ENCODE data around the gene ABCF1.

ABCF1 gene

GRCh38 chr6:30626484-30627366, 55.5 kb downstream of the ABCF1 start, which contains the start of gene ATAT1:
Gene ATAT1, plus strand, starts transcription at chr6:30626874.
- TF ChIP-seq ZBTB7A (IDR thresholded peaks at IDR 0.05; ENCODE audit: low read depth) (peak; percentile 79), TCF12 (IDR thresholded peaks at IDR 0.05; ENCODE audit: low read depth) (0 out of 2 replicates have a peak, but pooled peaks have one; percentile 49), YY1 (IDR thresholded peaks at IDR 0.05; ENCODE audit: low read depth) (peak; percentile 59; the same call in 1 of the 2 replicates), CEBPB (IDR thresholded peaks at IDR 0.05) (no peak), FOXM1 (IDR thresholded peaks at IDR 0.05; ENCODE audit: borderline replicate concordance, low read depth) (no peak), MAX (IDR thresholded peaks at IDR 0.05) (peak; percentile 61; the same call in 1 of the 2 replicates), NFIC (IDR thresholded peaks at IDR 0.05) (peak; percentile 43; the same call in 1 of the 2 replicates), TAF1 (IDR thresholded peaks at IDR 0.05; ENCODE audit: low read depth) (peak; percentile 81)

GRCh38 chr6:30635834-30636233, 64.6 kb downstream of the ABCF1 start:
- no peak for TF ChIP-seq REST (IDR thresholded peaks at IDR 0.05; ENCODE audit: low read depth)
- TF ChIP-seq CEBPB (IDR thresholded peaks at IDR 0.05): no peak
- no peak for TF ChIP-seq CREB1 (IDR thresholded peaks at IDR 0.05; ENCODE audit: low read depth)

GRCh38 chr6:30640481-30640880, 69.2 kb downstream of the ABCF1 start:
- TF ChIP-seq RAD21 (IDR thresholded peaks at IDR 0.05; ENCODE audit: low read depth): 0 out of 2 replicates have a peak, but pooled peaks have one; percentile 4
- TF ChIP-seq EGR1 (IDR thresholded peaks at IDR 0.05): no peak

GRCh38 chr6:30641048-30641447, 69.8 kb downstream of the ABCF1 start:
- TF ChIP-seq RAD21 (IDR thresholded peaks at IDR 0.05; ENCODE audit: low read depth): no peak
- no peak for TF ChIP-seq TAF1 (IDR thresholded peaks at IDR 0.05; ENCODE audit: low read depth)

Measured in Ishikawa (cell line).